ENCODE results near the gene C14orf119.

- TF ChIP-seq CTCF (IDR thresholded peaks at IDR 0.05 in 8 of 11, conservative IDR thresholded peaks at IDR 0.05 in 3 of 11) (no peak), POLR2A (IDR thresholded peaks at IDR 0.05) (no peak)
Measured at GRCh38 chr14:23146351-23146910, 51.1 kb downstream of the C14orf119 start.
